ENCODE data around the gene PLPPR1. TPM values are rescaled to one million over a fixed set of nuclear protein-coding genes. Genes with fewer than 3 reads are reported as not detected.
"Not testable (repeated sequence)": the region's sequence is repeated elsewhere in the genome, so short reads cannot be mapped to it uniquely, and the experiment has no call there.

Gene PLPPR1
- total RNA-seq, 1 experiment from 2014 or later = not detected

GRCh38 chr9:101117161-101117560 lies 88.6 kb downstream of the PLPPR1 start:
- DNase-seq (ENCODE audit: extremely low read depth, low read depth) = no peak

- DNase-seq (ENCODE audit: extremely low read depth, low read depth) = peak; percentile 53
Measured at GRCh38 chr9:101119206-101119819, 90.8 kb downstream of the PLPPR1 start.

- DNase-seq (ENCODE audit: extremely low read depth, low read depth) = no peak
Measured at GRCh38 chr9:101121836-101122399, 93.4 kb downstream of the PLPPR1 start.

- no peak for DNase-seq (ENCODE audit: extremely low read depth, low read depth)
Measured at GRCh38 chr9:101126556-101126955, 98.0 kb downstream of the PLPPR1 start.

GRCh38 chr9:101127369-101127768 lies 98.8 kb downstream of the PLPPR1 start:
- not testable (repeated sequence) for DNase-seq (ENCODE audit: extremely low read depth, low read depth)

- no peak for DNase-seq (ENCODE audit: extremely low read depth, low read depth)
Measured at GRCh38 chr9:101128623-101129022, 100.1 kb downstream of the PLPPR1 start.

GRCh38 chr9:101130054-101130453 lies 101.5 kb downstream of the PLPPR1 start:
- DNase-seq (ENCODE audit: extremely low read depth, low read depth) = no peak

GRCh38 chr9:101131326-101131725 lies 102.8 kb downstream of the PLPPR1 start:
- no peak for DNase-seq (ENCODE audit: extremely low read depth, low read depth)

GRCh38 chr9:101132801-101133200 lies 104.3 kb downstream of the PLPPR1 start:
- no peak for DNase-seq (ENCODE audit: extremely low read depth, low read depth)

GRCh38 chr9:101138509-101138908 lies 110.0 kb downstream of the PLPPR1 start:
- no peak for DNase-seq (ENCODE audit: extremely low read depth, low read depth)

- no peak for DNase-seq (ENCODE audit: extremely low read depth, low read depth)
Measured at GRCh38 chr9:101139082-101139481, 110.6 kb downstream of the PLPPR1 start.

- no peak for DNase-seq (ENCODE audit: extremely low read depth, low read depth)
Measured at GRCh38 chr9:101140764-101141163, 112.2 kb downstream of the PLPPR1 start.

- DNase-seq (ENCODE audit: extremely low read depth, low read depth) = no peak
Measured at GRCh38 chr9:101146508-101146907, 118.0 kb downstream of the PLPPR1 start.

GRCh38 chr9:101148344-101148743 lies 119.8 kb downstream of the PLPPR1 start:
- DNase-seq (ENCODE audit: extremely low read depth, low read depth) = no peak

- no peak for DNase-seq (ENCODE audit: extremely low read depth, low read depth)
Measured at GRCh38 chr9:101158361-101158760, 129.8 kb downstream of the PLPPR1 start.

- no peak for DNase-seq (ENCODE audit: extremely low read depth, low read depth)
Measured at GRCh38 chr9:101162231-101162630, 133.7 kb downstream of the PLPPR1 start.

- no peak for DNase-seq (ENCODE audit: extremely low read depth, low read depth)
Measured at GRCh38 chr9:101165131-101165530, 136.6 kb downstream of the PLPPR1 start.

GRCh38 chr9:101167490-101168134 lies 139.1 kb downstream of the PLPPR1 start:
- DNase-seq (ENCODE audit: extremely low read depth, low read depth) = no peak

- no peak for DNase-seq (ENCODE audit: extremely low read depth, low read depth)
Measured at GRCh38 chr9:101172616-101173015, 144.1 kb downstream of the PLPPR1 start.

- DNase-seq (ENCODE audit: extremely low read depth, low read depth) = no peak
Measured at GRCh38 chr9:101173907-101174306, 145.4 kb downstream of the PLPPR1 start.

GRCh38 chr9:101176384-101176783 lies 147.9 kb downstream of the PLPPR1 start:
- no peak for DNase-seq (ENCODE audit: extremely low read depth, low read depth)

- no peak for DNase-seq (ENCODE audit: extremely low read depth, low read depth)
Measured at GRCh38 chr9:101184813-101185278, 156.3 kb downstream of the PLPPR1 start.

Data from NCI-H460 (cell line).